Left renal pelvis (tissue), 4 donors: ENCODE data around the gene GPRIN1. TPM values are rescaled to one million over a fixed set of nuclear protein-coding genes. Genes with fewer than 3 reads are reported as not detected.

ENCODE experiments used
- DNase-seq, 4 donors: peaks; one replicate each; pipeline ENCODE4 v3.0.0-alpha.2; 2013; ENCODE audit warnings: low read depth in 4 of 4, low spot score in 3 of 4
- polyA plus RNA-seq, 4 donors: library from polyadenylated mRNA; unstranded; fragments of 120-200 nt; gene quantifications; one replicate each; pipeline ENCODE4 v1.2.1, GENCODE V29; 2013; ENCODE audit not compliant: insufficient read length in 4 of 4

The GPRIN1 gene
- polyA plus RNA-seq, 4 donors = 1.3 to 1.9 (median 1.4) TPM

GRCh38 chr5:176625512-176625911 is 15.6 kb upstream of the GPRIN1 start:
- no peak for DNase-seq

DNA sequence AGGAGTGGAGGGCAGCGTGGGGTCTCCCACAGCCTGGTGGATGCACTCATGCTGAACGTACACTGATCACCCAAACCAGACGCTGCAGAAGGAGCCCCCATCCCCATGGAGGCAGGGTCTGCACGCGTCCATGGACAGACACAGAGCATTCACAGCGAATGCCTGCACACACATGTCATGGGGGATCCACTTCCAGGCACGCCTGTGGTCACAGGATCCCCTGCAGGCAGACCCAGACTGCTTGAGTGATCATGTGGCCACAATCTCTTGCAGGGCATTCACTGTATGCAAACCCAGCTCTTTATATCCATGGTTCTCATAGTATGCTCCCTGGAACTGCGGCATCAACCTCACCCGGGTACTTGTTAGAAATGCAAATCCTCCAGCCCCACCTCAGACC is 15.0 kb upstream of the GPRIN1 start:
- DNase-seq = no peak

- no peak for DNase-seq
Observed at GRCh38 chr5:176624142-176624541, 14.2 kb upstream of the GPRIN1 start.

DNA sequence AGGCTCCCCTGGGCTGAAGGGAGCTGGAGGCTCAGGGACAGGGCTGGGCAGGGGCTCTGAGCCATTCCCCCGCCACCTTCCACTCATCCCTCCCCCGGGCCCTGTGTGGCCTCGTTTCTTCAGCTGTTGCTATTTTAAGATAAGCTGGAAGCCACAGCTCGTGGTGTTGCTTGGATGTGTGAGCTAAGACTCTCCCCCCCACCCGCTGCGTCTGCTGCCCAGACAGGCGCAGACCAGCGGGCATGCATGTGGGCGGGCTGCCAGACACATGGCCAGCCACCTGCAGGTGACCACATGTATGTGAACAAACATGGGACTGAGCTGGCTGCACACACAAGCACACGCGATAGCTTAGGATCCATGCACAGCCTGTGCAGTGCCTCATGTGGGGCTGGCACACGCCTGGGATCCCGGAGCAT is 11.7 kb upstream of the GPRIN1 start:
- no peak for DNase-seq

DNA sequence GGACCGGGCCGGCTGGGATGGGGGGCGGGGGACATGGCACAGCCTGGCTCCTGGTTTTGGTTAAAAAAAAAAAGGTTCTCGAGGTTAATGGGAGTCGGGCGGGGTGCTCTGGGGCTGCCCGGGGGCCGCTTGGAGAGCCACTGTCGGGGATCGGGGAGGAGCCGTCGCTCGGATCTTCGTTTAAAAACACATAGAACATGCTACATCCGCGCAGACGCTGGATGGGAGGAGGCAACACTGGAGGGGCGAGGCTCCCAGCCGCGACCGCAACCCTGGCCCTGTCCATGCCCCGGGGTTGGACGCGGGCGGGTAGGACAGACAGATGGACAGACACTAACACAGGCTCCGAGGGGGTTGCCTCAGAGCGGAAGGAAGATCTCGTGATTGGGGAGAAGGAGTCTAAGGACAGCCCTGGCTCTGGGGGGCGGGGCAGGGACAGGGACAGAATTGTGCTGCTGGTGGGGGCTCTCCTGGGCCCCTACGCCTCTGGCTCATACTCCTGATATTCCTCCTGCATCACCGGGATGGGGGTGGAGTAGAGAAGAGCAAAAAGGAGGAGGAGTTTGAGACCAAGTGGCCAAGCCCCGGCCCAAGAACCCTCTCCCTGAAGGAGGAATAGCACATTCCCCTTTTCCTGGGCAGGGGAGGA is 10.5 kb upstream of the GPRIN1 start:
- DNase-seq = no peak

DNA sequence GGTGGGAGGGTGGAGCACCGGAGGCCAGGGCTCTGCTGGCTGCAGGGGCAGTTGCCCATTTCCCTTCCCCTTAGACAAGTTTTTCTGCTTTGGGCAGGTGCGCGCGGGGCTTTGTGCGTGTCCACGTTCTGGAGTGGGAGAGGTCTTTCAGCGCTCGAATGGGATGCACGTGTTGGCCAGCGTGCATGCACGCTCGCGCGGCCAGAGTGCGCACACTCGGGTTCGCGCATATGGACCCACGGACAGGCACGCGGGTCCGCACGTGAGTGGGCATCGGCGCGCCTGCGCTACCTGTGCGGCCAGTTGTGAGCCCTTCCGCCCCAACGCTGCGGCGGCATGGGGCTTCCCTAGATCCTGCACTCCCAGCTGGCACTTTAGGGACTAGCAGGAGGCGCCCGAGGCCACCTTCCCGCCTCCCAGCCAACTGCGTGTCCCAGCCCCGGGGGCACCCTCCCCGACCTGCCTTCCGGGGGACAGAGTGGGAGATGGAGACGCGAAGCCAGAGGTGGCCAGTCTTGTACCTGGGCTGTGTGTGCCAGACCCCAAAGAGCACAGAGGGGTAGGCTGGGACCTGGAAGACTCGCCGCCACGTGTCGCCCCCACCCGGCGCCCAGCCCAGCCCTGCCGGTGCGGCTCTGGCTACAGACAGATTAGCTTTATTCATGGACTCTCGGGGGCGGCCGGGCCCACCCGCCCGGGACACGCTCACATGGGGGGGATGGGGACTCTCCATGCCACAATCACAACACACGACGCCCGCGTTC is 9.8 kb upstream of the GPRIN1 start:
- no peak for DNase-seq

DNA sequence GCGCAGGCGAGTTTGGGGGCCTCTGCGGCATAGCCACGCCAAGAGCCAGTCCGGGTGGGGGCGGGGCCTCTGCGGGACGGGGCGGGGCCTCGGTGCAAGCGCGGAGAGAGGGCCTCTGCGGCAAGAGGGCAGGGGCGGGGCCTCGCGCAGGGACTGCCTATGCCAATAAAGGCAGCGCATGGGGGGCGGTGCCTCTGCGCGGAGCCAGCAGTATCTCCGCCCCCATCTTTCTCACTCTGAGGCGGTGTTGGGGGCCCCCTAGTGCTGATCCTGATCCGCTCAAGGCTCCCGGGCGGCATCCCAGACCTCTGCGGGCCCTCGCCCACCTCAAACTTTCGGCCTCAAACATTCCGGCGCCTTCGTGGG is 9.2 kb upstream of the GPRIN1 start:
- DNase-seq = peak in 3 of 4 donors; percentile 28 to 50 (median 47)

GRCh38 chr5:176618783-176619182 is 8.8 kb upstream of the GPRIN1 start:
- no peak for DNase-seq

GRCh38 chr5:176616511-176616910 is 6.6 kb upstream of the GPRIN1 start:
- DNase-seq = no peak

DNA sequence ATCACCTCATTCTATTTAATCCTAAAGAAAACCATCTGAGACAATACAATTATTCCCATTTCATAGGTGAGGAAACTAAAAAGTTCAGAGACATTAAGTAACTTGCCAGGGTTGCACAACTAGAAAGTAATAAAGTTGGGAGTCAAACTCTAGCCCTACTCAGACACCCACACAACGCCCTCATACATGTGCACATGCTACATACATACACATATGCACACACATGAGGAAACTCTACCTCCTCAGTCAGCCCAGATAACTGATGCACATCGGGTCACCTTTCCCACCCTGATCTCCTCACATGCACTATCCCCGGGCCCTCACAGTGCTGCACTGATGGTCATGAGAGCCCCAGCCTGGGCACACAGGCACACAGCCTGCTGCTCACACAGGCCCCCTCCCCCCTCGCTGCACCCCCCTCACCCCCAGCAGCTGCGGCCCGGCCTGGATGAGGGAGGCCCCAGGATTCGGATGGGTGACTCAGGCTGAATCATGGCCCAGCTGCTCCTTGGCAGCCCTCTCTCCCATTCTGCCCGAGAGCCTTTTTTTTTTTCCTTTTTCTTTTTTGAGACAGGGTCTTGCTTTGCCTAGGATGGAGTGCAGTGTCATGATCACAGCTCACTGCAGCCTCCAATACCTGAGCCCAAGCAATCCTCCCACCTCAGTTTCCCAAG is 5.0 kb upstream of the GPRIN1 start:
- no peak for DNase-seq

GRCh38 chr5:176612855-176613254 is 2.9 kb upstream of the GPRIN1 start:
- no peak for DNase-seq

- DNase-seq = no peak
Observed at GRCh38 chr5:176612008-176612407, 2.1 kb upstream of the GPRIN1 start.

GRCh38 chr5:176611435-176611834 is 1.5 kb upstream of the GPRIN1 start:
- peak; percentile 51 to 72 (median 68) for DNase-seq

- DNase-seq = no peak
Observed at GRCh38 chr5:176610435-176610773, 448 bp upstream of the GPRIN1 start.

DNA sequence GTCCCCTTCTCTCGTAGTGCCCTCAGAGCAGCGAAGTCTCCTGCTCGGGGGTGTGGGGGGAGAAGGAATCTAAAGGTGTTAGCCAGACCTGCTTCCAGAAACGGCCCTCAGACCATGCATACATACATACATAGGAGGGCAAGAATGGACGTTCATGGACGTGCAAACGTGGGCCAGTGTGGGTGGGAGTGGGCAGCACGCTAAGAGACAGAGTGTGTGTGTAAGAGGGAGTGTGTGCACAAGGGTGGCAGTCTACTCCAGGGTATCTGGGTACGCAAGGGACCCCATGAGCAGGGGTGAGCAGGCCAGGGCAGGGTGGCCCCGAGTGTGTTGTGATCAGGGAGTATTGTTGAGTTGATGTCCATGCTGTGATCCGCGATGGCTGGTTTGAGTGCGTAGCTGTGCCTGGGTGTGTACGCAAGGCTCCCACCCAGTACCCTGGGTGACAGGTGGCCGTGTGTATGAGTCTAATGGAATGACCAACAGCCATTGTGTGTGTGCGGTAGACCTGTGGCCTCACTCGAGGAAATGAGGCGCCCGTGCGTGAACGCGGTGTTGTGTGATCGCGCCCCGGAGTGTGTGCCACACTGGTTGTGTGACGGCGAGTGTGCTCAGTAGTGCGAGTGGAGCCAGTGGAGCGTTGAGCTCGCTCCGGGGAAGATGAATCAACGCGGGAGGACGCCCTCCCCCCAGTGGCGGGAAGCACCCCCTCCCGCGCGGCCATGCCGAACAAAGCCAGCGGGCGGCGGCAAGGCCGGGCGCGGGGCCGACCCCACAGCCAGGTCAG is 826 bp downstream of the GPRIN1 start:
- no peak for DNase-seq

DNA sequence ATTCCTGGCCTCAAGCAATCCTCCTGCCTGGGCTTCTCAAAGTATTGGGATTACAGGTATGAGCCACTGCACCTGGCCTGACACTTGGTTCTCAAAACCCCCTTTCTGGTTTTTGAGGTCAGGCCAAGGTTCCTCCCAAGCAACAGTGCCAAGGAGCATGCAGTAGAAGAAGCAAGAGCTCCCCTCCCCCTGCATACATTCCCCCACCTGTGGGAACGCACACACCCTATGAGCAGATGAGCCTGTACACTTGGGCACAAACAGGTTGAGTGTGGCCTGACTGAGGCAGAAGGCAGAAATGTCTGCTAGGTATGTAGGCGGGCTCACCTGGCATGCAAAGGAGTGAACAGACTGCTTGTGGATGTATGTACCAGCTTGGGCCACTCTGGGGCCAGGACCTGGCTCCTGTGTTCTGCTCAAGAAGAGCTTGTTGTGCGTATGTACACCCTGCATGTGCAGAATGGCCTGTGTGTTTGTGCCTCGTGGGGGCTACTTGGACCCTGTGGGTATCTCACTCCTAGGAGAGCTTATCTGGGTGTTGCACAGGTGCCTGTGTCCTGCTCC is 1.7 kb downstream of the GPRIN1 start:
- no peak for DNase-seq

- DNase-seq = no peak
Observed at GRCh38 chr5:176606875-176607274, 3.1 kb downstream of the GPRIN1 start.

- no peak for DNase-seq
Observed at GRCh38 chr5:176606032-176606431, 3.9 kb downstream of the GPRIN1 start.

DNA sequence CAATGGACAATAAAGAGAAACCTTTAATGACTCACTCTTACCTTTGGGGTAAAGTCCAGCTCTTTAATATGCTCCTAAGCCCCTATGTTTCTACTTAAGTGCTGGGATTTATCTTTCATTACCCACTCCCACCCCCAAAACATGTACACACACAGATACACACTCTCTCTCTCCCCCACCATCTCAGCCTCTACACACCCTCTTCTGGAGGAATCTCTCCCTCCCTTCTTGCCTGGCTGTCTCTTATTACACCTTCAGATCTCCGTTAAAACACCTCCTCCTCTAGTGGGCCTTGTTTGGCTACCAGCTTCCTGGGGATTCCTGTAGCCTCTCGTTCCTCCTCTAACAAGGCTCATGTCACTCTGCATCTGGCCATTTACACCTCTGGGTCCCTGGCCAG is 6.9 kb downstream of the GPRIN1 start:
- DNase-seq = no peak

DNA sequence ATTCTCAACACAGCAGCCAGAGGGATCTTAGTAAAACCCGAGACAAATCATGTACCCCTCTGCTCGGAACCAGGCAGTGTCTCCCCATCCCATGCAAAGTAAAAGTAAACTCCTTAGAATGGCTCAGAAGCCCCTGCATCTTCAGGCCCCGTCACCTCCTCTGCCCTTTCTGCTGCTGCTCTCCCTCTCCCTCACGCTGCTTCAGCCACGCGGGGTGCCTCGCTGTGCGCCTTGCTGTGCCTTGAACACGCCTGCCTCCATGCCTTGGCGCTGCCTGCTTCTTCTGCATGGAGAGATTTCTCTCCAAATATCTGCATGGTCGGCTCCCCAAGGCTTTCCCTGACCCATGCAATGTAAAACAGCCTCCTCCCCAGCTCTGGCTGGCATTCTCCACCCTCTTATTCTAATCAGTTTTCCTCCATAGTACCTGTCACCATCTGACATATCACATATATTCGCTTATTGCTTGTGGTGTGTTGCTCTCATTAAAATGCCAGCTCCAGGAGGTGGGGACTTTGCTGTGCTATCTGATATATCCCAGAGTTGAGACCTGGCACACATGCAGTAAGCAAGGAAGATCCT is 8.0 kb downstream of the GPRIN1 start:
- DNase-seq = no peak
